Stimulated activated CD8-positive, alpha-beta memory T cell treated with anti-CD3 and anti-CD28 coated beads, Interleukin-15, amount 100 ng/mL, for 4 hours (primary cell): ENCODE measurements around the gene BLCAP.
"Not testable (repeated sequence)": the region's sequence is repeated elsewhere in the genome, so short reads cannot be mapped to it uniquely, and the experiment has no call there.

Source experiments
- DNase-seq, 2 donors: peaks; one replicate each; pipeline ENCODE4 v3.0.0-alpha.2; 2020; ENCODE audit warnings: low read depth in 2 of 2

Gene BLCAP

DNA sequence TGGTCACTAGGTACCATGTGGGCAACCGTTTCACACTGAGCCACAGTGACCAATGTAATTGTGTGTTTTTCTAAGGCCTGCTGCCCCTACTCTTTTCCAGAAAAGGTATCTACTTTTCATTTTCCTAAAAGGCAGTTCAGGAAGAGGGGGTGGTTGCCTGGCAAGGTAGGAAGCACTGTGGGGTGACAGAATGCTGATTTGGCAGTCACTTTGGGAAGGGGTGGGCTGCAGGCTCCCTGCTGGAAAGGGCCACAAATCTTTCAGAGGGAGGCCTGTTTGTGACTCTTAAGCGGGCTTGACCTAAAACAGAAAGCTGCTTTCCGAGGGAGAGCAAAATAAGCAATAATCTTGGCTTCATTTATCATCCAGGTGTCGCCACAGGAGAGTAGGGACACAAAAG lies 11.8 kb downstream of the BLCAP start:
- DNase-seq = no peak

DNA sequence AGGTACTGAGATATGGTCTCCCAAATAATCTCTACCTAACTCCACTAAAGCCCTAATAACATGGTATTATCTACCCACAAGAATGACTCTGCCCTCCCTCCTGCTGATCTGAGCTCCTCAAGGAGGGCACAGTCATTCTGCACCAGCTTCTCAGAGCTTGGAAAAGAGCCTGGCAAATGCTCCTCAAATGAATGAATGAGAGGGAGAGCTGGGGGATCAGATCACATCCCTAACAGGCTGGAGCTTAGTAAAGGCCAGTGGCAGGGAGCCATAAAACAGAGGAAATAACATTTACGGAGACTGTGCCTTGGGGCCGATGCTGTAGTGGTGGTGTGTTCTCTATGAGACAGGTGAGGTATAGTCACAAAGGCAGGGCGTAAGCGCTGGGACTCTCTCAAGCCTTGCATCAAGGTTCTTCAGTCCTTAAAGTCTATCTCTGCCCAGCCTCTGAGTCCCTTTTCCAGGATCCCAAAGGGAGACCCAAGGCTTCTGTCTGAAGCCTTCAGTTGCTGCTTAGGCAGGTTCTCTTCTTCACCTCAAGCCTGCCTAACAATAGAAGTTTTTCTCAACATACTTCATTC lies 13.8 kb downstream of the BLCAP start:
- DNase-seq = no peak

DNA sequence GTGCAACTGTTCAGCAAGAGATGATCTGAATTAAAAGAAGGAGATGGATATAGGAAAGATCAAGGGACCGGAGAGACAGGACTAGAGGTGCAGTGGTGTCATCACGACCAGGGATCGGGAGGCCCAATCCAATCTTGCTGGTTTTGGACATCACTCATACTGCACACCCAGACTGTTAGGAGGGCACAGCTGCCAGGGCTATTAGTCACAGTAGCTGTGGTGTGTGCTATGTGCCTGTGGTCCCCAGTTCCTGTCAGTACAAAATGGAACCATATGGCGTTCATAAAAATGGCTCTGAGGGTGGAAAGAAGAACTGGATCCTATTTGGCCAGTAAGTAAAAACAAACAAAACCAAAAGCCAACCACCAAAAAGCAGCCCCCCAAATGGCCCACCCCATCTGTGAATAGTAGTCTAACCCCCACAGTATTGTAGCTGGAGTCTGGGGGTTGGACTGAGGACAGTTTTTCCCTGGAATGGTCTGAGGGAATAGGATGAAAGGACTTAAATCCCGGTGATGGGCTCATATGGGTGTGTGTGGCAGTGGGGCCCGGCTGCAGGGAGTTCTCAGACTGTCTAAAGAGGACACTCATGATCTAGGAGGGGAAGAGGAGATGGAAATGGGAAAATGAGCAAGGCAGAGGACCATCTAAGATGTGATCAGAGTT lies 15.9 kb downstream of the BLCAP start:
- DNase-seq = no peak

DNA sequence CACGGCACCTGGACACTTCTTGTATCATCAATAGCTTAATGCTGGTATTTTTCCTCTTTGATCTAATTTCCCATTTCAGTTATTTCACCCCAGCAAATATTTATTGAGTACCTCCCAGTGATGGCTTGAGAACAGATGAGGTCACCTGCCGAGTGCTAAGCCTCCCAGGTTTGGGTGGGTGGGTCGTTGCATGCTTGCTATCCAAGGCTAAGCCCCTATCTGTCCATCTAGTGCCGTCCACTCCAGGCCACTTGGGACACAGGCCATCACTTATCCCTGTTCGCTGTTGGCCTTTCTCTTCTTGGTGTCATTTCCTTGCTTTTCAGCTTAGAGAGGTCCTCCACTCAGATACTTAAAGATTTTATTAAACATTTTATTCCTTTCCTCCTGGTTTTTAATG lies 17.4 kb downstream of the BLCAP start:
- DNase-seq = no peak

DNA sequence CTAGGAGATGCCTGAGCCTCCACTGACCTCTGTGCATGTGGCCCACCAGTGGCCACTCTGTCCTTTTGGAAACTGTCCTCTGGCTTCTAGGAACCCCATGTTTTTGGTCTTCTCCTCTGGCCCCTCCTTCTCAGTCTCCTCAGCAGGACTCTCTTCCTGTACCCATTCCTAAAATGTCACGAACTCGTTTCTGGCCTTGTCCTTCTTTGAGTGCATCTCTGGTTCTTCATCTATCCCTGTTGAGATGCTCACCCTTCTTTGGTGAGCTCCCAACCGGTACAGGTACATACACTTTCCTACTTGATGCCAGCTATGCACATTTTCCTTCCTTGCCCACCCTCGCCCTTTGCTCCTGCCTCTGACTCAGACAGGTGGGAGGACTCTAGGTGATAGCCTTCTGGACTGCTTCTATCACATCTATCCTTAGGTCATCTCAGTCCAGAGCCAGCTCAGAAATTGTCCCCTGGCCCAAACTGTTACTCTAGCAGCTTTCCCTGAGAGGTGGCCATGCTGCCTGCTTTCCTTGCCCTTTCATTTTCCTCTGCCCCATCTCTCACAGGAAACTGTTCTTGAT lies 21.4 kb downstream of the BLCAP start:
- DNase-seq = no peak

DNA sequence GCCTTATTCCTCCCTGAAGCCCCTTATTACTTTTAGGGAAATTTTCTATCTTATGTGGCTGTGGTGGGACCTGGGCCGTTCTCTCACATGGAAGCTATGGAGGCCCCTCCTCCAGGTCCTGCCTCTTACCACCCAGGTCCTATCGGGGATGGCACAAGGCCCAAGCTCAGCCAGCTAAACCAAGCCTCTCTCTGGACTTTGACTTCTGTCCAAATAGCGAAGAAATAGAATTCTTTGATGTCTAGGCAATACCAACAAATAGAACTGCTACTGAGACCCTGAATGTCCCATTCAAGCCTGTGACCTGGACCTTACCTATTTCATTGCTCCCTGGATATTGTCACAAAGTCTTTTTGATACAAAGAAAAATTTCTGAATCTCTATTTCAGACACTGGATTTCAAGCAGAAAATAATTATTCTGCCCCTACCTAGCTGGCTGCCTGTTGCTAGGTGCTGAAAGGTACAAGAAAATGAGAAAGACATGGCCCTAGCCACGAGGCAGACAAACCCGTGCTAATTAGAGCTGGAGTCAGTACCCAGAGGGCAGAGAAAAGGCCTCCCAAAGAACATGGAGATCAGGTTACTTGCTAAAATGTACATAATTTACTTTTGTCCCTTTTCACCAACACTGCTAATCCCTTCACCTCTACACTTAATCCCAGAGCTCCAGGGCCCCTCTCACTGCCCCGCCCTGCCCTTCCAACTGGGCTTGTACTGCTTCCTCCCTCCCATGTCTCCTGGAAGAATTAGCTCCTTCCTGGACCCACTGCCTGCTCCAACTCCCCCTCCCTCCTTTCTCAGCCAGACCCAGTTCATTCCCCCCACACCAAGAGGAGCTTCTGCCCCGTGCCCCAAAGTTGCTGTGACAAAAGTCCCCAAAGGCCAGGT lies 22.2 kb downstream of the BLCAP start:
- no peak for DNase-seq

DNA sequence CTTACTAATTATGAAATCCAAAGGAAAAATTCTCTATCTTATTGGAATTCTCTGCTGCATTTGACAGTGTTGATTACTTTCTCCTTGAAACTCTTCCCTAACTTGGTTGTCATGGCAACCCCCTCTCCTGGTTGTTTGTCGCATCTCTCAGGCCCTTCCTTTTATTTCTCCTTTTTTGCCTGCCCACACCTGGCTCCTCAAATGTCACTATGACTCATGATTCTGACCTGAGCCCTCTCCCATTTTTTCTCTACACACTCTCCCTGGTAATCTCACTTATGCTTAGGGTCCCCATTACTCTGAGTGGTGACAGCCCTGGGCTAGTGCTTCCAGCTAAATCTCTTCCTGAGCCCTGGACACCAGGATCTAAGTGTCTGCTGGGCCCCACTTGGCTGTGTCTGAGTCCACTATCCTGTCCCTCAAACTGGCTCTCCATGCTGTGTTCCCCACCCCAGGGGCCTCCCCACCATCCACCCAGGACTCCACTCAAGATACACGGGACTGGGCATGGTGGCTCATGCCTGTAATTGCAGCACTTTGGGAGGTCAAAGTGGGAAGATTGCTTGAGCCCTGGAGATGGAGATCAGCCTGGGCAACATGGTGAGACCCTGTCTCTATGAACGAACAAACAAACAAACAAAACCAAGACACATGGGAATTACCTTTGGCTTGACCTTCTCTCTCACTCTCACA lies 23.1 kb downstream of the BLCAP start:
- DNase-seq = no peak

DNA sequence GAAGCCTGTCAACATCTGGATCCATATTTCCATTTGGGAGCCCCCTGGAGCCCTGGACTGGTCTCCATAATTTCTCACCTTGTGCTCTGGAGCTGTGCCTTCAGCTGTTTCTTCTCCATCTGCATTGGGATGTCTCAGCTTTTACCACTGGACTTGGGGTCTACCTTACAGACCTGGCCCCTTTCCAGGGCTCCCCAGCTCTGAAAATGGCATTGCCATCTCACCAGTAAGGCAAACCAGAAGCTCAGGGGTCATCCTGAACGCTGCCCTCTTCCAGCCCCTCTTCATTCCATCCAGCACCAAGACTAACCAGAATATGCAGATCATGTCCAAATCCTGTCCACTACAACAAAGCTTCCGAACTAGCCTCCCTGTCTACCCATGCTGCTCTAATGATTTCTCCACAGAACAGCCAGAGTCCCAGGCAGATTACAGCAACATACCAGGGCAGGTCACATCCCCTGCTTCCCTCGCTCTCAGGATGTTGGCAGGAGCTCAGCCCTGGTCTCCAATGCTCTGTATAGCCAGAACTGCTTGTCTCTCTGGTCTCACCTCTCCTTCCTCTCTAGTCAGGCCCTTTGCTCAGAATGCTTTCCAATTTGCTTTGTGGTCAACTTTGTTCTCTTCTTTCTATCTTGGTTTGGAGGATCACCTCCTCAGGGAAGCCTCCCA lies 24.3 kb downstream of the BLCAP start:
- no peak for DNase-seq

DNA sequence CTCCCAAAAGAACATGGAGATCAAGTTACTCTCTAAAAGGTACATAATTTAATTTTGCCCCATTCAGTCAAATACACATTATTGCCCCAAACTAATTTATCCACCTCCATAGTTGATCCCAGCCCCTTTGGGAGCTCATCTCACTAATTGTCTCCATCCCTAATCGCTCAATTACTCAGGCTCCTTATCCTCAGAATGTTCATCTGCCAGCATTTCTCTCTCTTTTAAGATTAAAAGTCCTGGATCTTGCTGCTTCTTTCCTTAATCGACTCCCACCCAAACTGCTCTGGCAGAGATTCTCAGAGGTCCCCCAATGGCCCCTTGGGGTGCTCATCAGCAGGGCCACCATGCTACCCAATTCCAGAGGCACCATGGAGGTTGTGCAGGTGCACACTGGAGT lies 25.0 kb downstream of the BLCAP start:
- DNase-seq = no peak

DNA sequence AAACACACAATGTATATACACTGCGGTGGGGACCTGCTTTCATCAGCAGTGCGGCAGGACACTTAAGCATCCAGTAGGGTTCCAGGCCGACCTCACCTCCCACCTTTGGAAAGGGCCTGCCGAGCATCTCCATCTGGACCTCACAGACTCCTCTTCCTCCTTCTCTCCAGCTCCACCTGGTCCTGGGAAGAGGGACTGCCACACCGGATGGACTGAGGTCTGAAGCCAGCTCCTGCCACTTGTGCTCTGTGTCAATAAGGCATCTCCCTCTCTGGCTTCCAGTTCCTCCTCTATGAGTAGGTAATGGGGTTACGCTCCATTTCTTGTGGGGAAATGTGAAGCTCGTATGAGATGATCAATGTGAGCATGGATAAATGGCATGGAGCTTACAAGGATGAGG lies 25.7 kb downstream of the BLCAP start:
- no peak for DNase-seq

DNA sequence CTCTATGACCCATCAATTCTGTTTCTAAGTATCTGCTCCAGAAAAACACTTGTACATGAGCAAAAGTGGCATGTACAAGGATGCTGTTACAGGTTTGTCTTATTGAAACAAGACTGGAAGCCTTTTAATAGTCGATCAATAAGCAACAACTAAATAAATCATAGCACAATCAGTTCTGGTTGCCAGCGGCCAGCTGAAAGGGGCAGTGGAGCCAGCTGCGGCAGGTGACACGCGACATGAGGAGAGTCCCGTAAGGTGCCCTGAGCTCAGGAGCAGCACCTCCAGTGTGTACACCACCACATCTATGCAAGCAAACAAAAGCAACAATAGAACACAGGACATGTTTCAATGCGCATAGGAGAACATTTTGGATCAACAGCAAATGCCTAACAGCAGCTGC lies 27.4 kb downstream of the BLCAP start:
- DNase-seq = no peak

DNA sequence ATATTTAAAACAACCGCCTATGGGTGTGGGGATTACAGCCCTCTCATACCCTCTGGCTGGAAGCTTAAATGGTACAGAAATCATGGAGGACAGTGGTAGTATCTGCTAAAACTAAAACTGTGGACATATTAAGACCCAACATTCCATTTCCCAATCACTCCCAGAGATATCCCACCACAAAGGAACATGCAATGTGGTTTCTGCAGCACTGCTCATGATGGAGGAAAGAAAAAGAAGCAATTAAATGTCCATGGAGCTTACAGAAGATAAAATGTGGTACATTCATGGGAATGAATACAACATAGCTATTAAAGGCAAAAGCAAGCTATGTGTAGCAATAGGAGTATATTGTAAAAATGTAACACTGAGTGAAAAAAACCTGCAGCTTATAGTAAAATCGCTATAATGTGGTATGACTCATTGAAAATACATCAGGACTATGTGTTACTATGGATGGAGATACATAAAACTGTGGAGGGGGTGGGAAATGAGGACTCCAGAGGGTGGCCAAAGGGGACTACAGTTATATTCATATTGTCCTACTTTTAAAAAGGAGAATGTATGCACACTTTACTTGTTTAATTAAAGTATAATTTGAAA lies 29.5 kb downstream of the BLCAP start:
- DNase-seq = no peak

DNA sequence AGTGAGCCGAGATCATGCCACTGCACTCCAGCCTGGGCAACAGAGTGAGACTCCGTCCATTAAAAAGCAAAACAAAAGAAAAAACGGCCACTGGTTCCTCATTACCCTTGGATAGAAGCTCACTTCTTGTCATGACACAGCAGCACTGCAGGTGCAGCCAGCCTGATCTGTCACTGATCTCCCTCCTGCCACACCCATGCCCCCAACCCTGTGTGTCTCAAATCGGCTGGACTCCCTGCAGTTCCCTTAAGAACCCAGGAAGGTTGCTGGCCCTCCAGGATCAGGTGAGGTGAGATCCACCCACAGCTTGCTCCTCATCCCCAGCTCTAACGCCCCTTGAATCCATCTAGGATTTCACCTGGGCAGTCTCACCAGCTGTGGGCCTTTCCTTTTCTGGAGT lies 32.9 kb downstream of the BLCAP start:
- no peak for DNase-seq

DNA sequence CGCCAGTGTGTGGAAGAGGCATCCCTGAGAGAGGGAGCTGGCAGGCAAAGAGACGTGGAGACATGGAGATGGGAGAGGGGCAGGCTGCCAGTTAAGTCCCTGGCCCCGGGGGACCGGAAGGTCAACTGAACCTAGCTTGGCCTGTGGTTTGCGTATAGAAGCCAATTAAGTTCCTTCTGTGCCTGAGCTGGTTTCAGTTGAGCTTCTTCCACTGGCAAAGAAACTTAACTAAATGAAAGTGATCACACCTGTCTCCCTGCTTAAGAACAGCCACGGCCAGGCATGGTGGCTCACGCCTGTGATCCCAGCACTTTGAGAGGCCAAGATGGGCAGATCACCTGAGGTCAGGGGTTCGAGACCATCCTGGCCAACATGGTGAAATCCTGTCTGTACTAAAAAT lies 33.4 kb downstream of the BLCAP start:
- no peak for DNase-seq

DNA sequence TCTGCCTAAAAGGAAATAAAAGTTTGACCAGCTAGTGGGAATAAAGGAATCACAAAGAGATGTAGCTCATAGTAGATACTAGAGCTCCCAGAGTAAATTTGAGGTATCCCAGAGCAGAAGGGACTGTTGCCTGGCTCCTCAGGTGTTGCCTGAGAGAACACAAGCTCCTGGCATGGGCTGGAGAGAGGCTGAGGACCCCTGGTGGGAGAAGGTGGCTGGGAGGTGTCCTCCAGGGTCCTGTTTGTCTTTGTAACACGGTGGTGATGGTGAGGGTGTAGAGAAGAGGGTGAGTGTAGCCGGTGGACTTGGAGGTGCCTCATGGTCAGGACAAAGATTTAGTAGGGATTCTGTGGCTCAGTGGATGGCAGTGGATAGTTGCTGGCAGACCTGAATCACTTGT lies 34.7 kb downstream of the BLCAP start:
- DNase-seq = no peak

DNA sequence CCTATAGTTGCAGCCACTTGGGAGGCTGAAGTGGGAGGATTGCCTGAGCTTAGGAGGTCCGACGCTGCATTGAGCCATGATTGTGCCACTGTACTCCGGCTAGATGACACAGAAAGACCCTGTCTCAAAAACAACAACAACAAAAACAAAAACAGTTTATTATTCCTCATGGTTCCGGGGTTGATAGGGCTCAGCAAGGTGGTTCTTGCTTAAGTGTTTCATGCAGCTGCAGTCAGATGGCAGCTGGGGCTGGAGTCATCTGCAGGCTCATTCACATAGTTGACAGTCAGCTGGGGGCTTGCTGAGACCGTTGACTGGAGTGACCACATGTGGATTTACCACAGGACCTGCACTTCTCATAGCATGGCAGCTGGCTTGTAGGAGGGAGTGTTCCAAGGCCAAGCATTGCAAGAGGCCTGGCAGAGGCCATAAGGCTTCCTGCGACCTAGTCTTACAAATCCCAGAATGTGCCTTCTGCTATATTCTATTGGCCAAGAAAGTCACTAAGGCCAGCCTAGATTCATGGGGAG lies 35.5 kb downstream of the BLCAP start:
- no peak for DNase-seq

DNA sequence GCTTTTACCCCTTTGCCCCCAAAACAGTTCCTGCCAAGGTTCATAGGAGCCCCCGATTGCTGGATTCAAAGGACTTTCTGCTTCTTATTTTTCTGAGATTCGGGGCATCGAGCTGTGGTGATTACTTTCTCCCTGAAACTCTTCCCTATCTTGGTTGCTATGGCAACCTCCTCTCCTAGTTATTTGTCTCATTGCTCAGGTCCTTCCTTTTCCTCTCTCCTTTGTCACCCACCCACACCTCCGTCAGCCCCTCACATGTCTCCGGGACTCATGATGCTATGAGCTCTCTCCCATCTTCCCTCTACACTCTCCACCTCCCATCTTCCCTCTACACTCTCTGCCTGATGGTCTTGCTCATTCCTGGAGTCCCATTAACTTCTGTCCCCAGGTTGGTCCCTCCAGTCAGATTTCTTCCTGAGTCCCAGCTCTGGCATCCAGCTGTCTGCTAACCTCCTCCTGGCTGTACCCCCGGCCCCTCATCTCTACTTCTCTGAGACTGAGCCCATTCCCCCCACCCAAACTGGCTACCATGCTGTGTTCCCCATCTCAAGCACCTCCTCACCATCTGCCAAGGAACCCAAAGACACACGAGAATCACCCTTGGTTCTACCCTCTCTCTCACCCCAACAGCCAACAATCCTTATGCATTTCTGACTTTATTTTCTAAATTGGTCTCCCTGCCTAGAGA lies 36.9 kb downstream of the BLCAP start:
- no peak for DNase-seq

DNA sequence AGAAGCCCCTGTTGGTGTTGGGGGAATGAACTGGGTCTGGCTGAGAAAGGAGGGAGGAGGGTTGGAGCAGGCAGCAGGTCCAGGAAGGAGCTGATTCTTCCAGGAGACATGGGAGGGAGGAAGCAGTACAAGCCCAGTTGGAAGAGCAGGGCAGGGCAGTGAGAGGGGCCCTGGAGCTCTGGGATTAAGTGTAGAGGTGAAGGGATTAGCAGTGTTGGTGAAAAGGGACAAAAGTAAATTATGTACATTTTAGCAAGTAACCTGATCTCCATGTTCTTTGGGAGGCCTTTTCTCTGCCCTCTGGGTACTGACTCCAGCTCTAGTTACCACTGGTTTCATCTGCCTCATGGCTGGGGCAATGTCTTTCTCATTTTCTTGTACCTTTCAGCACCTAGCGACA lies 41.5 kb downstream of the BLCAP start:
- not testable (repeated sequence) for DNase-seq

DNA sequence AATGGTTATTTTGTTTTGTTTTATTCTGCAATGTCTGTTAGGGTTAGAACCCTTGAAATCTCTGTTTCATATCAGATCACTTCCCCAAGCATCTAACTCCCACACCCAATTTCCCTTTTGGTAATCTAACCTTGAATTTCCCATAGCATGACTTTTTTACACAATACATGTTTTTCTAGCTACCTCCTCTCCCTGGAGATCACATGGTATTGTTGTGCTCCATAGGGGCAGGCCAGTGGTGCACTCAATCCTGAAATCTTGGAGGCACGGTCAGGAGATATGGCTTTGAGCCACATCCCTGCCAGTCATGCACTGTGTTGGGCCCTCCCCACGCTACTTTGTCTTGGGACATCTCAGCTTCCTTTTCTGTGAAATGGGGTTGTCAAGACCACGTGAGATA lies 43.3 kb downstream of the BLCAP start:
- DNase-seq = no peak

DNA sequence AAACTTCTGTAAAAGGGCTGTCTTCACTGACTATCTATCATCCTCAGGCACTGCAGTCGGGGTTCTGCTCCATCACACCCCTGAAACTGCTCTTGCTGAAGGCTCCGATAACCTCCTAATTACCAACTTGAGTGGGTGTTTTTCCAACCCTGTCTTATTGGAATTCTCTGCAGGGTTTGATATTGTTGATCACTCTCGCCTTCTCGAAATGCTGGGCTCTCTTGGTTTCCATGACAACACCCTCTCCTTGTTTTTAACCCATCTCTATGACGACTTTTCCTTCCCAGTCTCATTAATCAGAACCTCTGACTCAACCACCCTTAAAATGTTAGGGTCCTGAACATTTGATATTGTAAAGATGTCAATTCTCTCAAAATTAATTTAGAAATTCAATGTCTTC lies 46.1 kb downstream of the BLCAP start:
- no peak for DNase-seq
